SH-SY5Y (cell line): ENCODE data around the gene LTK.

Experiments
- GATA2 ChIP-seq: IDR thresholded peaks from 2 replicates; pipeline ENCODE4 v1.6.1; 2011; ENCODE audit warnings: mild to moderate bottlenecking, low read depth, low read length
- GATA3 ChIP-seq: IDR thresholded peaks from 2 replicates; pipeline ENCODE4 v1.6.1; 2011; ENCODE audit warnings: low read depth, mild to moderate bottlenecking, low read length, moderate library complexity

The LTK gene

GRCh38 chr15:41513506-41514227 lies at the start of gene LTK:
LTK (minus strand) TSS chr15:41513827; CDS start chr15:41513709, 118 bp downstream.
- no peak for TF ChIP-seq GATA3
- no peak for TF ChIP-seq GATA2

GRCh38 chr15:41562784-41563198 lies 49.2 kb upstream of the LTK start:
- TF ChIP-seq GATA2, result no peak
- no peak for TF ChIP-seq GATA3

GRCh38 chr15:41562244-41562643 lies 48.6 kb upstream of the LTK start:
- TF ChIP-seq GATA3 (no peak), GATA2 (no peak)

- no peak for TF ChIP-seq GATA3
Measured at GRCh38 chr15:41561777-41562145, 48.1 kb upstream of the LTK start.

GRCh38 chr15:41561104-41561776 lies 47.6 kb upstream of the LTK start:
- no peak for TF ChIP-seq GATA2
- TF ChIP-seq GATA3, result no peak

- TF ChIP-seq GATA3, result no peak
Measured at GRCh38 chr15:41560572-41560874, 46.9 kb upstream of the LTK start.

GRCh38 chr15:41559239-41559782 lies 45.7 kb upstream of the LTK start:
- TF ChIP-seq GATA2, result no peak
- TF ChIP-seq GATA3, result no peak

GRCh38 chr15:41558400-41559238 lies 45.0 kb upstream of the LTK start, which contains the start of gene TYRO3:
TYRO3 (plus strand) TSS chr15:41559212; CDS start chr15:41559258, 46 bp downstream.
- no peak for TF ChIP-seq GATA2
- no peak for TF ChIP-seq GATA3

- TF ChIP-seq GATA2 (peak; percentile 21; the same call in 1 of the 2 replicates), GATA3 (no peak)
Measured at GRCh38 chr15:41557673-41558399, 44.2 kb upstream of the LTK start.

GRCh38 chr15:41556677-41557076 lies 43.0 kb upstream of the LTK start:
- TF ChIP-seq GATA3 (no peak), GATA2 (no peak)

- TF ChIP-seq GATA3 (no peak), GATA2 (no peak)
Measured at GRCh38 chr15:41554915-41555314, 41.3 kb upstream of the LTK start.

- TF ChIP-seq GATA3 (no peak), GATA2 (no peak)
Measured at GRCh38 chr15:41554343-41554742, 40.7 kb upstream of the LTK start.

GRCh38 chr15:41553731-41554130 lies 40.1 kb upstream of the LTK start:
- no peak for TF ChIP-seq GATA2
- no peak for TF ChIP-seq GATA3

GRCh38 chr15:41550066-41550775 lies 36.6 kb upstream of the LTK start:
- TF ChIP-seq GATA2 (no peak), GATA3 (no peak)
